ENCODE measurements around the gene RHBDD3. TPM values are rescaled to one million over a fixed set of nuclear protein-coding genes. Genes with fewer than 3 reads are reported as not detected.
"Not testable (repeated sequence)": the region's sequence is repeated elsewhere in the genome, so short reads cannot be mapped to it uniquely, and the experiment has no call there.

Gene RHBDD3
- total RNA-seq, 1 donor from 2014 or later: 65.1 TPM

GRCh38 chr22:29255064-29255621, 12.6 kb downstream of the RHBDD3 start:
- H3K4me3 Mint-ChIP-seq (ENCODE audit: low read depth): no peak overlapping the region
- no peaks in the 10 kb centered on the region for H3K36me3 Mint-ChIP-seq (ENCODE audit: insufficient read depth)
- H3K9me3 Mint-ChIP-seq (ENCODE audit: low read depth): no peaks in the 10 kb centered on the region
- H3K4me1 Mint-ChIP-seq (ENCODE audit: low read depth): no peaks in the 10 kb centered on the region
- H3K27me3 Mint-ChIP-seq: no peaks in the 10 kb centered on the region
- no peak overlapping the region for H3K27ac Mint-ChIP-seq
- TF ChIP-seq CTCF (IDR thresholded peaks at IDR 0.05; ENCODE audit: unreplicated experiment): no peak
- DNase-seq (ENCODE audit: low spot score, unreplicated experiment): no peak

GRCh38 chr22:29254286-29254660, 13.5 kb downstream of the RHBDD3 start:
- TF ChIP-seq CTCF (IDR thresholded peaks at IDR 0.05; ENCODE audit: unreplicated experiment): no peak
- Mint-ChIP-seq H3K36me3 (ENCODE audit: insufficient read depth) (no peaks in the 10 kb centered on the region), H3K4me3 (ENCODE audit: low read depth) (no peak overlapping the region), H3K4me1 (ENCODE audit: low read depth) (no peaks in the 10 kb centered on the region), H3K27ac (no peak overlapping the region), H3K9me3 (ENCODE audit: low read depth) (no peaks in the 10 kb centered on the region), H3K27me3 (no peaks in the 10 kb centered on the region)
- DNase-seq (ENCODE audit: low spot score, unreplicated experiment): no peak

- DNase-seq (ENCODE audit: low spot score, unreplicated experiment): no peak
- H3K27me3 Mint-ChIP-seq: no peaks in the 10 kb centered on the region
- H3K9me3 Mint-ChIP-seq (ENCODE audit: low read depth): no peaks in the 10 kb centered on the region
- H3K27ac Mint-ChIP-seq: no peak overlapping the region
- no peaks in the 10 kb centered on the region for H3K4me1 Mint-ChIP-seq (ENCODE audit: low read depth)
- TF ChIP-seq CTCF (IDR thresholded peaks at IDR 0.05; ENCODE audit: unreplicated experiment): no peak
- no peaks in the 10 kb centered on the region for H3K36me3 Mint-ChIP-seq (ENCODE audit: insufficient read depth)
- H3K4me3 Mint-ChIP-seq (ENCODE audit: low read depth): no peak overlapping the region
Measured at GRCh38 chr22:29253561-29254285, 14.1 kb downstream of the RHBDD3 start.

- no peak for DNase-seq (ENCODE audit: low spot score, unreplicated experiment)
- no peaks in the 10 kb centered on the region for H3K4me1 Mint-ChIP-seq (ENCODE audit: low read depth)
- no peaks in the 10 kb centered on the region for H3K27me3 Mint-ChIP-seq
- no peaks in the 10 kb centered on the region for H3K9me3 Mint-ChIP-seq (ENCODE audit: low read depth)
- H3K27ac Mint-ChIP-seq: no peak overlapping the region
- no peaks in the 10 kb centered on the region for H3K36me3 Mint-ChIP-seq (ENCODE audit: insufficient read depth)
- no peak for TF ChIP-seq CTCF (IDR thresholded peaks at IDR 0.05; ENCODE audit: unreplicated experiment)
- H3K4me3 Mint-ChIP-seq (ENCODE audit: low read depth): no peak overlapping the region
Measured at GRCh38 chr22:29251981-29252911, 15.5 kb downstream of the RHBDD3 start.

GRCh38 chr22:29251265-29251664, 16.5 kb downstream of the RHBDD3 start:
- TF ChIP-seq CTCF (IDR thresholded peaks at IDR 0.05; ENCODE audit: unreplicated experiment): no peak
- no peak for DNase-seq (ENCODE audit: low spot score, unreplicated experiment)
- Mint-ChIP-seq H3K4me3 (ENCODE audit: low read depth) (no peak overlapping the region), H3K9me3 (ENCODE audit: low read depth) (no peaks in the 10 kb centered on the region), H3K4me1 (ENCODE audit: low read depth) (no peaks in the 10 kb centered on the region), H3K27me3 (no peaks in the 10 kb centered on the region), H3K27ac (no peak overlapping the region), H3K36me3 (ENCODE audit: insufficient read depth) (no peaks in the 10 kb centered on the region)

GRCh38 chr22:29247891-29248290, 19.9 kb downstream of the RHBDD3 start:
- not testable (repeated sequence) for H3K27me3 Mint-ChIP-seq; H3K9me3 Mint-ChIP-seq (ENCODE audit: low read depth); H3K4me3 Mint-ChIP-seq (ENCODE audit: low read depth); H3K4me1 Mint-ChIP-seq (ENCODE audit: low read depth); DNase-seq (ENCODE audit: low spot score, unreplicated experiment); H3K27ac Mint-ChIP-seq
- H3K36me3 Mint-ChIP-seq (ENCODE audit: insufficient read depth): peaks cover 11% of the 10 kb centered on the region

Measured in progenitor cell of endocrine pancreas (in vitro differentiated cells).